Prostate gland (tissue), 2 donors: ENCODE measurements around the gene PALLD. TPM values are rescaled to one million over a fixed set of nuclear protein-coding genes. Genes with fewer than 3 reads are reported as not detected.

Experiments
- DNase-seq: peaks from one replicate; pipeline ENCODE4 v3.0.0-alpha.2; 2019; ENCODE audit warnings: low spot score
- H3K27ac ChIP-seq, 2 donors: fragments of 200-600 bp; sonication (generic); 2 replicates each; pipeline ENCODE4 v1.5.1; 2017 to 2019
- H3K27me3 ChIP-seq: fragments of 200-600 bp; sonication (generic); replicated peaks from 2 replicates; pipeline ENCODE4 v1.5.1; 2019; ENCODE audit not compliant: insufficient read depth
- H3K36me3 ChIP-seq, 2 donors: fragments of 200-600 bp; sonication (generic); 1 replicate in 1 of 2; 2 replicates in 1 of 2; pipeline versions ENCODE4 v1.5.1 to v1.8.1; 2017 to 2019
- H3K4me1 ChIP-seq: fragments of 200-600 bp; sonication (generic); replicated peaks from 2 replicates; pipeline ENCODE4 v1.5.1; 2019
- H3K4me3 ChIP-seq, 2 donors: fragments of 200-600 bp; sonication (generic); 2 replicates each; pipeline ENCODE4 v1.5.1; 2017 to 2019
- H3K9me3 ChIP-seq: fragments of 200-600 bp; sonication (generic); 2 replicates; pipeline ENCODE4 v1.5.1; 2017
- CTCF ChIP-seq, 4 experiments: fragments of 200-600 bp in 2 of 4; fragments of 450-650 bp in 2 of 4; sonication (generic) in 2 of 4; IDR thresholded peaks; 1 replicate in 3 of 4; 2 replicates in 1 of 4; pipeline ENCODE4 v1.5.1; 2016 to 2019; ENCODE audit warnings: antibody characterized with exemption in 4 of 4, mild to moderate bottlenecking in 2 of 4, moderate library complexity in 2 of 4
- POLR2A ChIP-seq: fragments of 450-650 bp; IDR thresholded peaks from one replicate; pipeline ENCODE4 v1.6.1; 2016; ENCODE audit warnings: antibody characterized with exemption, mild to moderate bottlenecking
- POLR2AphosphoS5 ChIP-seq: sonication (generic); formaldehyde crosslinking; IDR thresholded peaks from one replicate; pipeline ENCODE4 v1.6.1; 2017; ENCODE audit warnings: antibody characterized with exemption
- WGBS: methylation state at CpG from one replicate; pipeline ENCODE4 v1.1.5; 2018; 5-methylcytosine and 5-hydroxymethylcytosine counted together
- intact Hi-C: fragments of 100-400 bp; cut with DNase I; formaldehyde crosslinking; loops from one replicate; pipeline ENCODE4 v1.14.2; 2022
- total RNA-seq, 2 donors: library from RNA; depleted of rRNA; stranded (reverse); fragments of >200 nt; gene quantifications; one replicate each; pipeline ENCODE4 v1.1.0, GENCODE V29; 2016

Gene PALLD
- total RNA-seq, 2 donors from 2014 or later, result 252 TPM

- H3K4me1 ChIP-seq, result no peaks in the 10 kb centered on the region
- H3K4me3 ChIP-seq, result no peak overlapping the region
- no peak for TF ChIP-seq CTCF (IDR thresholded peaks at IDR 0.05)
- TF ChIP-seq POLR2A, result no peak
- TF ChIP-seq POLR2AphosphoS5, result no peak
- no peak for DNase-seq
- no peak overlapping the region for H3K27ac ChIP-seq
- intact Hi-C loops, result loop anchor here (5.0 kb wide), 1 partner anchor 561 kb away; no protein-coding TSS in a partner anchor
- no peaks in the 10 kb centered on the region for H3K9me3 ChIP-seq
- 92% methylated on average over 5 of the region's 5 CpGs for WGBS
- H3K27me3 ChIP-seq, result no peaks in the 10 kb centered on the region
- H3K36me3 ChIP-seq, result peaks cover 0 to 5% of the 10 kb centered on the region in 2 donors
Observed at GRCh38 chr4:168925789-168926490, 429.1 kb downstream of the PALLD start.

GRCh38 chr4:168928346-168928745, 431.5 kb downstream of the PALLD start:
- Histone ChIP-seq H3K36me3 (peaks cover 0 to 5% of the 10 kb centered on the region in 2 donors), H3K4me3 (no peak overlapping the region), H3K9me3 (no peaks in the 10 kb centered on the region), H3K27ac (no peak overlapping the region), H3K27me3 (no peaks in the 10 kb centered on the region), H3K4me1 (no peaks in the 10 kb centered on the region)
- 95% methylated on average over 2 of the region's 2 CpGs for WGBS
- intact Hi-C loops, result loop anchor here (5.0 kb wide), 1 partner anchor 559 kb away; no protein-coding TSS in a partner anchor
- no peak for DNase-seq
- TF ChIP-seq CTCF (IDR thresholded peaks at IDR 0.05), result no peak
- TF ChIP-seq POLR2A, result no peak
- no peak for TF ChIP-seq POLR2AphosphoS5

- Histone ChIP-seq H3K4me3 (no peak overlapping the region), H3K9me3 (no peaks in the 10 kb centered on the region), H3K27me3 (no peaks in the 10 kb centered on the region), H3K27ac (no peak overlapping the region), H3K36me3 (peaks cover 0 to 5% of the 10 kb centered on the region in 2 donors), H3K4me1 (no peaks in the 10 kb centered on the region)
- DNase-seq, result no peak
- 97% methylated on average over 3 of the region's 3 CpGs for WGBS
- intact Hi-C loops, result loop anchor here (5.0 kb wide), 1 partner anchor 558 kb away; no protein-coding TSS in a partner anchor
- TF ChIP-seq POLR2AphosphoS5 (no peak), CTCF (IDR thresholded peaks at IDR 0.05) (no peak), POLR2A (no peak)
Observed at GRCh38 chr4:168928875-168929274, 432.0 kb downstream of the PALLD start.

GRCh38 chr4:168930413-168931196, 433.8 kb downstream of the PALLD start:
- Histone ChIP-seq H3K4me1 (no peaks in the 10 kb centered on the region), H3K27ac (no peak overlapping the region), H3K36me3 (peaks cover 0 to 5% of the 10 kb centered on the region in 2 donors), H3K9me3 (no peaks in the 10 kb centered on the region), H3K4me3 (no peak overlapping the region), H3K27me3 (no peaks in the 10 kb centered on the region)
- intact Hi-C loops, result no loop called here
- TF ChIP-seq POLR2AphosphoS5 (no peak), CTCF (IDR thresholded peaks at IDR 0.05) (no peak), POLR2A (no peak)
- WGBS, result 92% methylated on average over 6 of the region's 6 CpGs
- no peak for DNase-seq
